ENCODE measurements around the gene CEP112. TPM values are rescaled to one million over a fixed set of nuclear protein-coding genes. Genes with fewer than 3 reads are reported as not detected.

CEP112 gene
- total and polyA plus RNA-seq, 2 of the 4 experiments (the other 2 are of a cell fraction) = 2.5 to 5.6 TPM

GRCh38 chr17:65898651-65899050 is 293.3 kb downstream of the CEP112 start:
- Histone ChIP-seq H2AK9ac (replicated peaks; ENCODE audit: low read depth, low read length, poor library complexity) (no peak overlapping the region), H3K9me1 (ENCODE audit: insufficient read depth, low read length) (0 out of 2 replicates have a peak, but pooled peaks cover 3% of the 10 kb centered on the region), H4K8ac (ENCODE audit: low read depth in 2 of 2, low read length in 2 of 2) (no peak overlapping the region), H2BK5ac (ENCODE audit: low read depth, low read length, poor library complexity, severe bottlenecking) (no peak overlapping the region), H2BK20ac (ENCODE audit: low read depth, low read length) (no peak overlapping the region), H4K91ac (ENCODE audit: insufficient read depth, low read depth, low read length) (no peak overlapping the region), H3K4me1 (ENCODE audit: control insufficient read depth, insufficient read depth, low read length) (no peaks in the 10 kb centered on the region), H3K27me3 (ENCODE audit: control insufficient read depth, insufficient read depth, low read length) (no peaks in the 10 kb centered on the region), H3K27ac (ENCODE audit: insufficient read depth, low read length) (no peak overlapping the region), H2BK120ac (ENCODE audit: low read depth, low read length) (no peak overlapping the region), H2BK15ac (ENCODE audit: low read depth, low read length) (no peak overlapping the region), H4K20me1 (ENCODE audit: insufficient read depth, low read length) (no peaks in the 10 kb centered on the region), H3K18ac (ENCODE audit: low read depth, low read length) (no peak overlapping the region), H3K9me3 (ENCODE audit: control insufficient read depth, insufficient read depth, low read length) (no peaks in the 10 kb centered on the region), H4K5ac (ENCODE audit: low read depth, low read length) (no peak overlapping the region), H3K36me3 (ENCODE audit: control insufficient read depth, insufficient read depth, low read length) (no peaks in the 10 kb centered on the region), H2AK5ac (ENCODE audit: low read depth, low read length) (no peak overlapping the region), H3K79me1 (ENCODE audit: low read depth in 1 of 2, low read length in 2 of 2) (no peaks in the 10 kb centered on the region), H3K4ac (ENCODE audit: low read depth, low read length) (no peak overlapping the region), H3K9ac (ENCODE audit: low read depth, low read length) (no peak overlapping the region), H3K4me2 (ENCODE audit: low read depth, low read length) (no peak overlapping the region), H3K23ac (ENCODE audit: low read depth, low read length) (no peak overlapping the region), H3K4me3 (ENCODE audit: insufficient read depth, low read depth, low read length) (no peak overlapping the region), H3K14ac (replicated peaks; ENCODE audit: low read depth, low read length) (no peak overlapping the region), H3K56ac (ENCODE audit: extremely low read depth, insufficient read depth, low read length) (no peak overlapping the region), H2AFZ (replicated peaks; ENCODE audit: low read length, poor library complexity) (no peak overlapping the region)
- dilution Hi-C loops (cut with HindIII; ENCODE audit: low sequenced_read_pairs, unreplicated experiment) = no loop called here
- ChIA-PET POLR2A (ENCODE audit: unreplicated experiment) (no interaction called here), CTCF (no interaction called here)
- in situ Hi-C loops (cut with MboI; ENCODE audit: low sequenced_read_pairs) = no loop called here
- DNase-seq (no peak), ATAC-seq (ENCODE audit: low read depth) (no peak)
- intact Hi-C loops (cut with micrococcal nuclease) = no loop called here
- TF ChIP-seq RAD21 (IDR thresholded peaks at IDR 0.05; ENCODE audit: low read length) (no peak), SMC3 (IDR thresholded peaks at IDR 0.05; ENCODE audit: low read depth, low read length) (no peak), MXI1 (IDR thresholded peaks at IDR 0.05; ENCODE audit: borderline replicate concordance, low read depth, low read length) (no peak), RFX5 (IDR thresholded peaks at IDR 0.05; ENCODE audit: low read depth, low read length) (no peak), POLR2A (IDR thresholded peaks at IDR 0.05; ENCODE audit: low read depth, low read length) (no peak), USF2 (IDR thresholded peaks at IDR 0.05; ENCODE audit: low read depth, low read length) (no peak), NFE2L2 (IDR thresholded peaks at IDR 0.05; ENCODE audit: low read depth, low read length) (no peak), CTCF (conservative IDR thresholded peaks at IDR 0.05; ENCODE audit: low read depth, low read length) (no peak), RCOR1 (IDR thresholded peaks at IDR 0.05; ENCODE audit: insufficient replicate concordance, low read length) (no peak), CHD1 (IDR thresholded peaks at IDR 0.05; ENCODE audit: low read depth, low read length) (no peak)
- BruUV-seq (replicated peaks) = no TSS peak
- 86% methylated on average over 1 of the region's 3 CpGs; no CpG with 5 or more reads in 1 of the 2 experiments for WGBS, 2 experiments (ENCODE audit: extremely low coverage in 2 of 2, insufficient read length in 1 of 2)

Measured in IMR-90 (cell line).